Right atrium auricular region (tissue), 2 donors: ENCODE data around the gene EMC9. TPM values are rescaled to one million over a fixed set of nuclear protein-coding genes. Genes with fewer than 3 reads are reported as not detected.

Experiments used
- DNase-seq: peaks from one replicate; pipeline ENCODE4 v3.0.0-alpha.2; 2019; ENCODE audit warnings: low spot score
- H3K27ac ChIP-seq, 2 donors: fragments of 200-600 bp; sonication (generic); 1 replicate in 1 of 2; 2 replicates in 1 of 2; pipeline ENCODE4 v1.5.1; 2016 to 2019
- H3K27me3 ChIP-seq, 2 donors: fragments of 200-600 bp; sonication (generic); one replicate each; pipeline versions ENCODE4 v1.5.1 to v1.6.0; 2017 to 2019
- H3K36me3 ChIP-seq: fragments of 200-600 bp; sonication (generic); one replicate; pipeline ENCODE4 v1.5.1; 2016
- H3K4me1 ChIP-seq, 2 donors: fragments of 200-600 bp; sonication (generic); one replicate each; pipeline versions ENCODE4 v1.5.1 to v1.6.0; 2017 to 2019
- H3K4me3 ChIP-seq, 2 donors: fragments of 200-600 bp; sonication (generic); 1 replicate in 1 of 2; 2 replicates in 1 of 2; pipeline ENCODE4 v1.5.1; 2017 to 2019; ENCODE audit warnings: mild to moderate bottlenecking in 1 of 2, moderate library complexity in 1 of 2
- H3K9me3 ChIP-seq, 2 donors: fragments of 200-600 bp; sonication (generic); one replicate each; pipeline ENCODE4 v1.5.1; 2019
- total RNA-seq, 2 donors: library from RNA; depleted of rRNA; stranded (reverse); fragments of >200 nt; gene quantifications; one replicate each; pipeline ENCODE4 v1.1.0, GENCODE V29; 2016
- TF ChIP-seq, protein P1 (sequence below), 2 donors: fragments of 200-600 bp; sonication (generic); IDR thresholded peaks; one replicate each; pipeline ENCODE4 v1.5.1; 2019; ENCODE audit warnings: antibody characterized with exemption in 2 of 2

Gene EMC9, protein sequence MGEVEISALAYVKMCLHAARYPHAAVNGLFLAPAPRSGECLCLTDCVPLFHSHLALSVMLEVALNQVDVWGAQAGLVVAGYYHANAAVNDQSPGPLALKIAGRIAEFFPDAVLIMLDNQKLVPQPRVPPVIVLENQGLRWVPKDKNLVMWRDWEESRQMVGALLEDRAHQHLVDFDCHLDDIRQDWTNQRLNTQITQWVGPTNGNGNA
- total RNA-seq, result 10 to 100 TPM in 1 of 2 donors, 1 to 10 TPM in 1; 9.9 to 16.8 TPM

DNA sequence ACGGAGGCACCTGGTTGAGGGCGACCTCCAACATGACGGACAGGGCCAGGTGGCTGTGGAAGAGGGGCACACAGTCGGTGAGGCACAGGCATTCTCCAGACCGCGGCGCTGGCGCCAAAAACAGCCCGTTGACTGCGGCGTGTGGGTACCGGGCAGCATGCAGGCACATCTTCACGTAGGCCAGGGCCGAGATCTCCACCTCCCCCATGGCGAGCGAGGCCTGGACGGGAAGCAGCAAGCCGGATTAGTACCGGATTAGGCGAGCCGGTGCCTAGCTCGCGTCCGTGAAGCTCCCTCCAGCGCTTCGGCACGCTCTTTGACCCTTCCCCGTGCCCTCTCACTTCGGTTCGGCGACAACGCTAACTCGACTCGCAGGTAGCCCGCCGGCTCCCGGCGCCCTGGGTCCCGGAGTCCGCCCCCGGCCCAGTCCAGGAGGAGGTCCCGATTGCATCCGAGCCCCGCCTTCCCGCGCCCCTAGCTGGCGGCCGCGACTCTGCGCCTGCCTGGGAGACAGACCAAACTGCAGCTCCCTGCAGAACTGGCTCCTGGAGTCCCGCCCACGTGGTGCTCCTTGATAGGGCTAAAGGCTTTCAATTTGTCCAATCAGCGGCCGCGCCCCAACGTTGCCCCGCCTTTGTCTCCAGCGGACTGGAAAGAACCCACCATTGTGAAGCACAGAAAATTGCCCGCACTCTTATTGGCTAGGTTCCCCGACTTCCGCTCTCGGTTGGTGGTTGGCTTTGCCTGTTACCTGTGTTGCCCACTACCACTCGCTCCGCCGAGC, at the start of gene EMC9:
Gene EMC9 (minus strand): TSS at position 495 of the 784 bp plus-strand sequence. CDS start 287 bp downstream, at position 208.
- H3K27ac ChIP-seq, result peak within 1 kb of the TSS; percentile 93 to 95
- peak within 1 kb of the TSS; percentile 82 to 87 for H3K4me3 ChIP-seq
- H3K27me3 ChIP-seq, result no peaks in the 10 kb centered on the region
- peak; percentile 100 for DNase-seq
- H3K4me1 ChIP-seq, result peaks cover 0 to 62% of the 10 kb centered on the region in 2 donors
- TF ChIP-seq, protein P1, sequence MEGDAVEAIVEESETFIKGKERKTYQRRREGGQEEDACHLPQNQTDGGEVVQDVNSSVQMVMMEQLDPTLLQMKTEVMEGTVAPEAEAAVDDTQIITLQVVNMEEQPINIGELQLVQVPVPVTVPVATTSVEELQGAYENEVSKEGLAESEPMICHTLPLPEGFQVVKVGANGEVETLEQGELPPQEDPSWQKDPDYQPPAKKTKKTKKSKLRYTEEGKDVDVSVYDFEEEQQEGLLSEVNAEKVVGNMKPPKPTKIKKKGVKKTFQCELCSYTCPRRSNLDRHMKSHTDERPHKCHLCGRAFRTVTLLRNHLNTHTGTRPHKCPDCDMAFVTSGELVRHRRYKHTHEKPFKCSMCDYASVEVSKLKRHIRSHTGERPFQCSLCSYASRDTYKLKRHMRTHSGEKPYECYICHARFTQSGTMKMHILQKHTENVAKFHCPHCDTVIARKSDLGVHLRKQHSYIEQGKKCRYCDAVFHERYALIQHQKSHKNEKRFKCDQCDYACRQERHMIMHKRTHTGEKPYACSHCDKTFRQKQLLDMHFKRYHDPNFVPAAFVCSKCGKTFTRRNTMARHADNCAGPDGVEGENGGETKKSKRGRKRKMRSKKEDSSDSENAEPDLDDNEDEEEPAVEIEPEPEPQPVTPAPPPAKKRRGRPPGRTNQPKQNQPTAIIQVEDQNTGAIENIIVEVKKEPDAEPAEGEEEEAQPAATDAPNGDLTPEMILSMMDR (IDR thresholded peaks at IDR 0.05), result peak; percentile 45 to 66
- H3K9me3 ChIP-seq, result no peaks in the 10 kb centered on the region
- H3K36me3 ChIP-seq, result peaks cover 19% of the 10 kb centered on the region

DNA sequence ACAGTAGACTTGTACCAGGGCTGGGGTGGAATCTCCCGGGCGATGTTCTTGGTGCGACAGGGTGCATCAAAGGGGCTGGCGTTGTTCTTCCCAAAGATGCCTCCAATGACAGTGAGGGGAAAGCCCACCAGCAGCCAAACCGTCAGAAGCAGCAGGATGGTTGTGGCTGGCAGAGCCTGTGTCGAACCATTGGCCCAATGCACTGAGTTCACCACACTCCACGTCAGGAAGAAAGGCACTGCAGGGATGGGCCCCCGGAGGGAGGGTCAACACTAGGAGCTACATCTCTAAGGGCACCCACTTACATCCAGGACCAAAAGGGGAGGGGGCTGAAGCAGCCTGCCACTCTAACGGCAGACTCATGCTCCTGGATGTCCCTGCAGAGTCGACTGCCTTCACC, 49.0 kb upstream of the EMC9 start:
- no peak for DNase-seq
- Histone ChIP-seq H3K4me1 (peaks cover 0 to 33% of the 10 kb centered on the region in 2 donors), H3K27me3 (no peaks in the 10 kb centered on the region), H3K4me3 (no peak overlapping the region), H3K36me3 (peaks cover 15% of the 10 kb centered on the region), H3K9me3 (no peaks in the 10 kb centered on the region), H3K27ac (no peak overlapping the region)
- TF ChIP-seq, protein P1 (IDR thresholded peaks at IDR 0.05), result no peak

DNA sequence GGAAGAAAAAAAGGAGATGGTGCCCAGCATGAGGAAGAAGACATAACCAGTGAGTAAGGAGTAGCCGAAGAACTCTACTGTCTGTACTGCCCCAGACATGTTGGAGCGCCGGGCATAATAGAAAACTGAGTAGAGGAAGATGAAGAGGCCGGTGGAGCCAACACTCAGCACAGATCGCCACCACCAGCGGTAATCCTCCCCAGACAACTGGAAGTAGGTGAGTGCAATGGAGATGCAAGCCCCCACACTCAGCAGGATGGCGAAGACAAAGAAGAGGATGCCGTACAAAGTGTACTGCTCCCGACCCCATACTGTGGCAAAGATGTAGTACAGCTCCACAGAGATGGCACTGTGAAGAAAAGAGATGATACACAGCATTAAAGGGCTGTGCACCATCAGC, 48.1 kb upstream of the EMC9 start:
- Histone ChIP-seq H3K27me3 (no peaks in the 10 kb centered on the region), H3K9me3 (no peaks in the 10 kb centered on the region), H3K27ac (no peak overlapping the region), H3K36me3 (peaks cover 19% of the 10 kb centered on the region), H3K4me1 (peaks cover 0 to 26% of the 10 kb centered on the region in 2 donors), H3K4me3 (no peak overlapping the region)
- TF ChIP-seq, protein P1 (IDR thresholded peaks at IDR 0.05), result no peak
- no peak for DNase-seq

DNA sequence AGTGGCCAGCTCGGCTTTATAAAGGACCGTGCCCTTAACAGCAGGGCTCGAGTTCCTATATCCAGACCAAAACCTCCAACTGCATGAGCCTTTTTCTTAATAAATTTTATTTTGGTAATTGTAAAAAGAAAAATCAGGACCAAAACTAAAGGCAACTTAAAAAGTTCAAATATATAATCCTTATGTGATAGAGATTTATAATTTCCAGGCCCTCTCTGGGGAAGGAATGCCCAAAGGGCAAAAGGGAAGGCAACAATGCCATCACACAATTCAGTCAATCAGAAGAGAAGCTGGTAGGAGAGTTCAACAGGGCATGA, 47.6 kb upstream of the EMC9 start:
- TF ChIP-seq, protein P1 (IDR thresholded peaks at IDR 0.05), result no peak
- Histone ChIP-seq H3K9me3 (no peaks in the 10 kb centered on the region), H3K27me3 (no peaks in the 10 kb centered on the region), H3K27ac (peak overlapping the region; percentile 16 to 31), H3K4me3 (peak overlapping the region in 1 of 2 donors; percentile 78), H3K4me1 (peaks cover 0 to 21% of the 10 kb centered on the region in 2 donors), H3K36me3 (peaks cover 23% of the 10 kb centered on the region)
- DNase-seq, result no peak

DNA sequence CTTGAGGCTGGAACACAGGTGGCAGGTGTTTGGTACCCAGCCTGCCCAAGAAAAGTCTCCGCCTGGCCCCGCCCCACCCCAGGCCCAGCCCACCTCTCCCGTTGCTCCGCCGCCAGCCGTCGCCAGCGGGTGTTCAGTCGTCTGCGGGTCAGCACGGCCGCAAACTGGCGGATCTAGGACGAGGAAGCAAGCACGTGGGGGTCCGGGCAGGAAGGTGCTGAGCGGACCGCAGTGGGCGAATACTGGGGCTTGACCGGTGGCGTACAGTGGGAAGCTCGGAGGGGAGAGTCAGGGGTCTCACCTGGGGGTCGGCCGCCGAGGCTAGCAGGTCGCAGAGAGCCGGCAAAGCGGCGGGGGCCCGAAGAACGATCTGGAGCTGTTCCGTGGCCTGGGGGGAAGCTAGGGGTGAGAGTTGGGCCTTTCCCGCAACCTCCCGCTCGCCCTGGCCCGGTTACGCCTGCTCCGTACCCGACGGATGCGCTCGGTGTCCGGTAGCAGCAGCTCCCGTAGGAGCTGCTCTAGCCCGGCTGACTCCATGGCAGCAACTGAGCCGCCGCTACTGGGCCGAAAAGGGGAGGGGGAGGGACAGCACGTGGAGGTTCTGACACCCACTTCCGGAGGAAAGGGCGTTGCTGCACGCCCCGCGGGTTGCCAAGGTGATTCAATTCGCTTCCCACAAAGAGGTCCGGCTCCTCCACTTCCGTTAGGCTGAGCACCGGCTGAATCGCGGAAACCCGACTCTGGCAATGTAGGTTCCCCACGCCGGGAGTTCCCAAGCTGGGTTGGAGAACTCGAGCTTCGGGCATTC, 47.1 kb upstream of the EMC9 start, which contains the start of gene IPO4:
Gene IPO4 (minus strand): TSS at position 566 of the 808 bp plus-strand sequence. CDS start 29 bp downstream, at position 537.
- no peaks in the 10 kb centered on the region for H3K27me3 ChIP-seq
- H3K4me3 ChIP-seq, result peak within 1 kb of the TSS; percentile 66 to 78
- H3K36me3 ChIP-seq, result peaks cover 29% of the 10 kb centered on the region
- no peaks in the 10 kb centered on the region for H3K9me3 ChIP-seq
- TF ChIP-seq, protein P1 (IDR thresholded peaks at IDR 0.05), result no peak
- DNase-seq, result peak; percentile 98
- peaks cover 0 to 19% of the 10 kb centered on the region in 2 donors for H3K4me1 ChIP-seq
- peak within 1 kb of the TSS; percentile 61 to 64 for H3K27ac ChIP-seq
